MM.1S (cell line): Measurements from ENCODE around the gene MUC3A.

ENCODE experiments used
- EZH2phosphoT487 ChIP-seq: fragments of 300-600 bp; sonication (generic); IDR thresholded peaks from 2 replicates; pipeline ENCODE4 v1.6.1; 2018; ENCODE audit warnings: antibody characterized with exemption, low read length
- TF ChIP-seq, protein P1 (sequence below): fragments of 300-600 bp; sonication (generic); IDR thresholded peaks from 2 replicates; pipeline ENCODE4 v1.5.1; 2016; ENCODE audit warnings: antibody characterized with exemption, low read length, mixed read lengths

DNA sequence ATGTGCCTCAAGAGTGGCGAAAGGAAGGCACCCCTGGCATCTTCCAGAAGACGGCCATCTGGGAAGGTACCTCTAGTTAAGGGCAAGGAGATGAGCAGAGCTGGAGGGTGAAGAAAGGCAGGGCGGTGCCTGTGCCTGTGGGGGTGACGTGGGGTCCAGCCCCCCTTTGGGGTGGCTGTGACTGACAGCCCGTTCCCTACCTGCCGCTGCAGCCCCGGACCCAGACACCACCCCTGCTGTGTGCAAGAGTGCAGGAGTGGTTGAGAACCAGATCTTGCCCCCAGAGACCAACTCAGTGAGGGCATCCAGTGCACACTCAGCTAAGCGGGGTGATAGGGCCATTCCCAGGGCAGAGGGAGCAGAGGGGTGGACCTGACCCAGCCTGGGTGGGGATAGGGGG lies 66.3 kb downstream of the MUC3A start:
- TF ChIP-seq, protein P1, sequence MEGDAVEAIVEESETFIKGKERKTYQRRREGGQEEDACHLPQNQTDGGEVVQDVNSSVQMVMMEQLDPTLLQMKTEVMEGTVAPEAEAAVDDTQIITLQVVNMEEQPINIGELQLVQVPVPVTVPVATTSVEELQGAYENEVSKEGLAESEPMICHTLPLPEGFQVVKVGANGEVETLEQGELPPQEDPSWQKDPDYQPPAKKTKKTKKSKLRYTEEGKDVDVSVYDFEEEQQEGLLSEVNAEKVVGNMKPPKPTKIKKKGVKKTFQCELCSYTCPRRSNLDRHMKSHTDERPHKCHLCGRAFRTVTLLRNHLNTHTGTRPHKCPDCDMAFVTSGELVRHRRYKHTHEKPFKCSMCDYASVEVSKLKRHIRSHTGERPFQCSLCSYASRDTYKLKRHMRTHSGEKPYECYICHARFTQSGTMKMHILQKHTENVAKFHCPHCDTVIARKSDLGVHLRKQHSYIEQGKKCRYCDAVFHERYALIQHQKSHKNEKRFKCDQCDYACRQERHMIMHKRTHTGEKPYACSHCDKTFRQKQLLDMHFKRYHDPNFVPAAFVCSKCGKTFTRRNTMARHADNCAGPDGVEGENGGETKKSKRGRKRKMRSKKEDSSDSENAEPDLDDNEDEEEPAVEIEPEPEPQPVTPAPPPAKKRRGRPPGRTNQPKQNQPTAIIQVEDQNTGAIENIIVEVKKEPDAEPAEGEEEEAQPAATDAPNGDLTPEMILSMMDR = no peak
- TF ChIP-seq EZH2phosphoT487 = no peak
